TTC549 (cell line): ENCODE results near the gene P2RY8.
A peak's percentile ranks its signal among the peaks of the same experiment; 100 is the strongest.
"Not testable (repeated sequence)": the region's sequence is repeated elsewhere in the genome, so short reads cannot be mapped to it uniquely, and the experiment has no call there.

Experiments
- FAIRE-seq: peaks from 2 replicates; lab custom pipeline; 2012; peaks lifted over from hg19 to GRCh38; lab: Jason Lieb, UNC

P2RY8 gene

GRCh38 chrX:1463581-1463980 lies 73.4 kb downstream of the P2RY8 start:
- no peak for FAIRE-seq

GRCh38 chrX:1462596-1463251 lies 74.3 kb downstream of the P2RY8 start:
- FAIRE-seq = no peak

GRCh38 chrX:1462110-1462509 lies 74.9 kb downstream of the P2RY8 start:
- peak; percentile 70 for FAIRE-seq

DNA sequence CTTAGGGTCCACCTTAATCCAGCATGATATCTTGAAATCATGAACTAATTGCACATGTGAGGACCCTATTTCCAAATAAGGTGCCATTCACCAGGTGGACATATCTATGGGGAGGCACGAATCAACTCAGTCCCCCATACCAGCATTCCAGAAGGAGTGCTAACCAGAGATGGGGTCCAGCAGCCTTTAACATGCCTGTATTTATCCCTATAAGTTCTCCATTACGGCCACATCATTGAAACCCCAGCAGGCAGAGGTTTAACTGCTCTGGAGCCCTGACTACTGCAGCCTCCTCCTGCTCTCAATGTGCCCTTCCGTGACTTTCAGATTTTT lies 81.1 kb downstream of the P2RY8 start:
- FAIRE-seq = no peak

DNA sequence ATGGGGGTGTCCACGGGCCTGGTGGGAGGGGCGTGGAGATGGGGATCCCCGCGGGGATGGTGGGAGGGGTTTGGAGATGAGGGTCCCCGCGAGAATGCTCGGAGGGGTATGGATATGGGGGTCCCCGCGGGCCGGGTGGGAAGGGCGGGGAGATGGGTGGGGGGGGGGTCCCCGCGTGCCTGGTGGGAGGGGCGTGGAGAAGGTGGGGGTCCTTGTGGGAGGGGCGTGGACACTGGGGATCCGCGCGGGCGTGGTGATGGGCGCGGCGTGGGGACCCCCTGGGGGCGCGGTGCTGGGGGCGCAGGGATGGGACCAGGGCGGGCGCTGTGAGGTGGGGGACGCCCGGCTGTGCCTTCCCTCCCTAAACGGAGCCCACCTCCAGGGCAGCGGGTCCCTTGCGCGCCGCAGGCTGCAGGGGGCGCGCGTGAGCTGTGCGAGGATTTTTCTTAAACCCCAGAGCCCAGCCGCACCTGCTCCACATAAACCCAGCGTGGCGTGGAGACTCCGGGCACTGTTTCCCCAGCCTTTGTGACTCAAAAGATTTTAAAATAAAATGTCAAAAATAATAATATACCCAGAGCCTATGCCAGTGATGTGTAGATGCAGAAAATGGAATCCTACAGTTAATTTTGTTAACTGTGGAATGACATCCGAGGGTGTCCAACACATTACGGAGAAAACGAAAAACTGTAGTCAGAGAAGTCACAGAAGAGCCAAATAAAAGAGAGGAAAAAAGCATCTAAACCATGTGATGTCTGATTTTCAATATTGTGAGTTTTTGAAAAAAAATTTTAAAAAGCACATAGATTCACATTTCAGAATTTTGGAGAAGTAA lies 82.8 kb downstream of the P2RY8 start:
- FAIRE-seq = no peak

- FAIRE-seq = no peak
Measured at GRCh38 chrX:1453395-1453783, 83.6 kb downstream of the P2RY8 start.

DNA sequence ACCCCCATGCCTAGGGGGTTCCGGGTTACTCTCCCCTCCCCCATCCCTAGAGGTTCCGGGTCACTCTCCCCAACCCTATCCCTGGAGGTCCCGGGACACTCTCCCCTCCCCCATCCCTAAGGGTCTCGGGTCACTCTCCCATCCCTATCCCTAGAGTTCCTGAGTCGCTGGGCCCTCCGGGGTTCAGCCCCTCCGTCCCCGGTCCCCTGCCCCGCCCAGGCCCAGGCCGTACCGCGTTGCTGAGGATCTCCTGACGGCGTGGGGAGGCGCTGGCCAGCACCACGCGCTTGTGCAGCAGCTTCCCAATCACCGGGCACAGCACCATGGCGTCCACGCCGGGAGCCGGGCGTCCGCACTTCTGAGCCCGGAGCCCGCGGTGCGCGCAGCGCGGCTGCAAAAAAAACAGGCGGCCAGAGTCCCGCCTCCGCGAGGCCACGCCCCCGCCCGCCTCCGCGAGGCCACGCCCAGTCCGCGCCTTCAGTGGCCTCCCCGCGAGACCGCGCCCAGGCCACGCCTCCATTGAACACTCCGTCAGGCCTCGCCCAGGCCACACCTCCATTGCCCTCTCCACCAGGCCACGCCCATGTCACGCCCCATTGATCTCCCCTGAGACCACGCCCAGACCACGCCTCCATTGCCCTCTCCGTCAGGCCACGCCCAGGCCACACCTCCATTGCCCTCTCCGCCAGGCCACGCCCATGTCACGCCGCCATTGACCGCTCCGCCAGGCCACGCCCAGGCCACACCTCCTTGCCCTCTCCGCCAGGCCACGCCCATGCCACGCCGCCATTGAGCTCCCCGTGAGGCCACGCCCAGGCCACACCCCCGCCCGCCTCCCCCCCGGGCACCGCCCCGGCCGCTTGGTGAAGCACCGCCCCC lies 84.2 kb downstream of the P2RY8 start, which contains the start of gene ASMTL:
Gene ASMTL, minus strand, starts transcription at position 394 of the 879 bp plus-strand sequence. Its CDS starts 69 bp downstream, at position 325.
- peak; percentile 74 for FAIRE-seq

GRCh38 chrX:1451661-1452515 lies 85.1 kb downstream of the P2RY8 start:
- no peak for FAIRE-seq

DNA sequence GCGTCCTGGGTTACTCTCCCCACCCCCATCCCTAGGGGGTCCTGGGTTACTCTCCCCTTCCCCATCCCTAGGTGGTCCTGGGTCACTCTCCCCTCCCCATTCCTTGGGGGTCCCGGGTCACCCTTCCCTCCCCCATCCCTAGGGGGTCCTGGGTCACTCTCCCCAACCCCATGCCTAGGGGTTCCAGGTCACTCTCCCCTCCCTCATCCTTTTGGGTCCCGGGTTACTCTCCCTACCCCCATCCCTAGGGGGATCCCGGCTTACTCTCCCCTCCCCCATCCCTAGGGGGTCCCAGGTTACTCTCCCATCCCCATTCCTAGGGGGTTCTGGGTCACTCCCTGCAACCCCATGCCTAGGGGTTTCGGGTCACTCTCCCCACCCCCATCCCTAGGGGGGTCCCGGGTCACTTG lies 85.7 kb downstream of the P2RY8 start:
- FAIRE-seq = no peak

- FAIRE-seq = no peak
Measured at GRCh38 chrX:1450361-1451161, 86.4 kb downstream of the P2RY8 start.

- FAIRE-seq = no peak
Measured at GRCh38 chrX:1449823-1450149, 87.2 kb downstream of the P2RY8 start.

DNA sequence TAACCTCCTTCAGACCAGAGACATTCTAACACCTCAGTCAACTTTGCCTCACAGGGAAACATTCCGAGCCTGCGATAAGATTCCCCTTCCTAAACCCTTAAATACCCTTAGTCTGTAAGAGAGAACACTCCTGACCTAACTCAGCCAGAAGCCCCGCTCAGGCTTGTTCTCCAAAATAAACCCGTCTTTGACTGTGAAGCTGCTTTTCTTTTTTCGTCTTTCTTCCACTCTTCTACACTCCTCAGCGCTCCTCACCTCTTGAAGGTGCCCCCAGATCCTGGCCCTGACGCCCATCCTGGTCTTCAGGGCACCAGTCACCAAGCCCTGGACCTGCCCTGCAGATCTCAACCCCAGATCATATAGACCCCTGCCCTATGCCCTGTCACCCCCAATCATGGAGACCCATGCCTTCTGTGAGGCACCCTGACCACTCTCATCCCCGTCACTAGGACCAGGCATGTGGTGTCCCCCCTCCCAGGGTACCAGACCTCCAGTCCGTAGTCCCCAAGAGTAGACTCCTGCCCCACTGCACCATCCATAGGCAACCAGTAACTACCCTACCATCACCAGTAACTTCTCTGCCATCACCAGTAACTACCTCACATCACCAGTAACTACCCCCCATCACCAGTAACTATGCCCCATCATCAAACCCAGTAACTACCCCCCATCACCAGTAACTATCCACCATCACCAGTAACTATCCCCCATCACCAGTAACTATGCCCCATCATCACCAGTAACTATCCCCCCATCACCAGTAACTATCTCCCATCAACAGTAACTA lies 87.8 kb downstream of the P2RY8 start:
- FAIRE-seq = no peak

DNA sequence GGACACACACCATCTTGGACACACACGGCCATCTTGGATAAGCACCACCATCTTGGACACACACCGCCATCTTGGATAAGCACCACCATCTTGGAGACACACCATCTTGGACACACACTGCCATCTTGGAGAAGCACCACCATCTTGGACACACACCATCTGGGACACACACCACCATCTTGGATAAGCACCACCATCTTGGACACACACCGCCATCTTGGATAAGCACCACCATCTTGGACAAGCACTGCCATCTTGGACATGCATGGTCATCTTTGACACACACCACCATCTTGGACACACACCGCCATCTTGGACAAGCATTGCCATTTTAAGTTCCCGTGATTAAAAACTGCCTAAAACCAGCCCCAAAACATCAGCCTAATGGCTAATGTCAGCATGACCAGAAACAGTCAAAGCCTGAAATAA lies 88.4 kb downstream of the P2RY8 start:
- FAIRE-seq = not testable (repeated sequence)

DNA sequence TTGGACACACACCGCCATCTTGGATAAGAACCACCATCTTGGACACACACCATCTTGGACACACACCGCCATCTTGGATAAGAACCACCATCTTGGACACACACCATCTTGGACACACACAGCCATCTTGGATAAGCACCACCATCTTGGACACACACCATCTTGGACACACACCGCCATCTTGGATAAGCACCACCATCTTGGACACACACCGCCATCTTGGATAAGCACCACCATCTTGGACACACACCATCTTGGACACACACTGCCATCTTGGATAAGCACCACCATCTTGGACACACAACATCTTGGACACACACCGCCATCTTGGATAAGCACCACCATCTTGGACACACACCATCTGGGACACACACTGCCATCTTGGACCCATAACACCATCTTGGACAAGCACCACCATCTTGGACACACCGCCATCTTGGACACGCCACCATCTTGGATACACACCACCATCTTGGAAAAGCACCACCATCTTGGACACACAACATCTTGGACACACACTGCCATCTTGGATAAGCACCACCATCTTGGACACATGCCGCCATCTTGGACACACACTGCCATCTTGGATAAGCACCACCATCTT lies 88.9 kb downstream of the P2RY8 start:
- FAIRE-seq = not testable (repeated sequence)

- FAIRE-seq = not testable (repeated sequence)
Measured at GRCh38 chrX:1446984-1447968, 89.7 kb downstream of the P2RY8 start.

- no peak for FAIRE-seq
Measured at GRCh38 chrX:1444561-1445500, 92.2 kb downstream of the P2RY8 start.

DNA sequence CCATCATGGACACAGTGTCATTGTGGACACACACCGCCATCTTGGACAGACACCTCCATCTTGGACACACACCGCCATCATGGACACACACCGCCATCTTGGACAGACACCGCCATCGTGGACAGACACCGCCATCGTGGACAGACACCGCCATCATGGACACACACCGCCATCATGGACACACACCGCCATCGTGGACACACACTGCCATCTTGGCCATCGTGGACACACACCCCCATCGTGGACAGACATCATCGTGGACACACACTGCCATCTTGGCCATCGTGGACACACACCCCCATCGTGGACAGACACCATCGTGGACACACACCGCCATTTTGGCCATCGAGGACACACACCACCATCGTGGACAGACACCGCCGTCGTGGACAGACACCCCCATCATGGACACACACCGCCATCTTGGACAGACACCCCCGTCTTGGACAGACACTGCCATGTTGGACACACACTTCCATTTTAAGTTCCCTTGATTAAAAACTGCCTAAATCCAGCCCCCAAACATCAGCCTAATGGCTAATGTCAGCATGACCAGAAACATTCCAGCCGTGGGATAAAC lies 93.4 kb downstream of the P2RY8 start:
- FAIRE-seq = no peak
